ENCODE measurements around the gene PPP1R37.
"Not testable (repeated sequence)": the region's sequence is repeated elsewhere in the genome, so short reads cannot be mapped to it uniquely, and the experiment has no call there.

Gene PPP1R37

DNA sequence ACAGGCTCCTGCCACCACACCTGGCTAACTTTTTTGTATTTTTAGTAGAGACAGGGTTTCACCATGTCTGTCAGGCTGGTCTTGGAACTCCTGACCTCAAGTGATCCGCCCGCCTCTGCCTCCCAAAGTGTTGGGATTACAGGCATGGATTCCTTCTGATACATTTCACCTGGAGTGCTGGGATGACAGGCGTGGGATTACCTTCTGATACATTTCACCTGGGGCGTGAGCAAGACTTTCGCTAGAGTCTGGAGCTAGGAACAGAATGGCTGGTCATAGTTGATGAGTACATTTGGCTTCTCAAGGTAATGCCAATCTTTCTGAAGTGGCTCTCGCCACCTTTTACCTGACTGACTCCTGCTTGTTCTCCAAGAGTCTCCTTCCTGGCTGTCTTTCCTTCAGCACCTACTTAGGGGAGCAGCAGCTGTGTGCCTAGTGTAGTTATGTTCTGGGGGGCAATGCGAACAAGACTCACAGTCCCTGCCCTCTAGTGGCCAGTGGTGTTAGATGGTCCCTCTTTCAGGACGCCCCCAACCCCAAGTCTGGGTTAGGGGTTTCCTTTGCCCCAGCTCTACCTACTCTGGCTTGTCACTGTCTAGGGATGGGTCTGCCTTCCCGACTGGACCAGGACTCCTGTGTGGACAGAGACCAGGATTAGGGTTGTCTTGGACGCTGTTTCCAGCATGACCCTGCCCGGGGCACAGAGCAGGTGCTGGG, 19.3 kb downstream of the PPP1R37 start:
- Histone ChIP-seq H3K4me3 (ENCODE audit: low read length) (no peak overlapping the region), H3K27ac (ENCODE audit: low read length) (no peak overlapping the region), H3K27me3 (ENCODE audit: control insufficient read depth, insufficient read depth, low read length) (no peaks in the 10 kb centered on the region), H3K9me3 (ENCODE audit: control insufficient read depth, low read depth, low read length) (no peaks in the 10 kb centered on the region), H3K4me1 (ENCODE audit: control insufficient read depth, low read depth, low read length) (no peaks in the 10 kb centered on the region), H3K36me3 (ENCODE audit: control insufficient read depth, low read depth, low read length) (no peaks in the 10 kb centered on the region), H3K9ac (ENCODE audit: low read length) (no peak overlapping the region)

GRCh38 chr19:45113628-45114027, 20.6 kb downstream of the PPP1R37 start:
- H3K4me1 ChIP-seq (ENCODE audit: control insufficient read depth, low read depth, low read length) = no peaks in the 10 kb centered on the region
- no peaks in the 10 kb centered on the region for H3K9me3 ChIP-seq (ENCODE audit: control insufficient read depth, low read depth, low read length)
- H3K27ac ChIP-seq (ENCODE audit: low read length) = no peak overlapping the region
- H3K27me3 ChIP-seq (ENCODE audit: control insufficient read depth, insufficient read depth, low read length) = no peaks in the 10 kb centered on the region
- H3K36me3 ChIP-seq (ENCODE audit: control insufficient read depth, low read depth, low read length) = no peaks in the 10 kb centered on the region
- H3K9ac ChIP-seq (ENCODE audit: low read length) = no peak overlapping the region
- H3K4me3 ChIP-seq (ENCODE audit: low read length) = no peak overlapping the region

DNA sequence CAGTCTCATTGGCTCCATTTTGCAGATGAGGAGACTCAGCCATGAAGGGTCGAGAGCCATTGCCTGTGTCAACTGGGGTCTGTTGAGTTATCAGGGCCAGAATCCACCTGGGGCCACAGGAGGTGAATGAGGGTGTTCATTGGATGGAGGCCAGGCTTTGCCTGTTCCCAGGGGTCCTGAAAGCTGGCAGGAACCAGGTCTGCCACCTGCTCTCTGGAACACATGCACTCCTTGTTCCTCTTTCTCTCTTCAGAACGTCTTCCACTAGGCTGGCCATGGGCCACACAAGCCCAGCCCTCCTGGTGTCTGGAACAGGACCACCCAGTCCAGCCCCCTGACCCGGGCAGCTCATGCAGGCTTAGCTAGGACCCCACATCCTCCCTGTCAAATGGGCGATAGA, 21.1 kb downstream of the PPP1R37 start:
- no peak overlapping the region for H3K4me3 ChIP-seq (ENCODE audit: low read length)
- no peaks in the 10 kb centered on the region for H3K36me3 ChIP-seq (ENCODE audit: control insufficient read depth, low read depth, low read length)
- H3K27ac ChIP-seq (ENCODE audit: low read length) = no peak overlapping the region
- H3K9me3 ChIP-seq (ENCODE audit: control insufficient read depth, low read depth, low read length) = no peaks in the 10 kb centered on the region
- H3K4me1 ChIP-seq (ENCODE audit: control insufficient read depth, low read depth, low read length) = no peaks in the 10 kb centered on the region
- no peaks in the 10 kb centered on the region for H3K27me3 ChIP-seq (ENCODE audit: control insufficient read depth, insufficient read depth, low read length)
- H3K9ac ChIP-seq (ENCODE audit: low read length) = no peak overlapping the region

DNA sequence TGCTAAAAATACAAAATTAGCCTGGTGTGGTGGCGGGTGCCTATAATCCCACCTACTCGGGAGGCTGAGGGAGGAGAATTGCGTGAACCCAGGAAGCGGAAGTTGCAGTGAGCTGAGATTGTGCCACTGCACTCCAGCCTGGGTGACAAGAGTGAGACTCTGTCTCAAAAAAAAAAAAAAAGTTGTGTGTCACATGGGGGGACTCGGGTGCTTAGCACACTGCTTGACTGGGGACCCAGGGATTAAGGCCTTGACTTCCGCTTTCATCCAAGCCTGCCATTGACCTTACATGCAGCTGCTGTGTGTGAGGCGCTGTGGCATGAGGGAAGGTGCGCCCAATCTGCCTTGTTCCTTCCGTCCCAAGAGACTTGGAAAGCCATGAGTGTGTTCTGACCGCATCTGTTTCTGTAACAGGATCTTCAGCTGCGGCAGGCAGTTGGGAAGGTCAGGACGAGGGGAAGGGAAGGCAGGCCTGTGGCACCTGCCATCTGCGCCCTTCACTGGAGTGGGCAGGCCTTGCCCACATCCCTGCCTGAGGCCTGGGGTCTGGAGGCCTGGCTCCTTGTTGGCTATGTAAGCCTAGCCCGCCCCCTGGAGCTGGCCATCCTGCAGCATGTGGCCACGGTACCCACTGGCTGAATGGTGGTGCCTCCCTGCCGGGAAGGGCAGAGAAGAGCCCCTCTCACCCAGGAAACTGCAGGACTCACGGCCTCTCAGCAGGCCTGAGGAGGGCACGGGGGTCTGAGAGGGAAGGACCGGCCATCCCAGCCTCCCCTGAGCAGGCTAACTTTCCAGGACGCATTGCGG, 23.0 kb downstream of the PPP1R37 start:
- no peak overlapping the region for H3K9ac ChIP-seq (ENCODE audit: low read length)
- H3K27me3 ChIP-seq (ENCODE audit: control insufficient read depth, insufficient read depth, low read length) = no peaks in the 10 kb centered on the region
- H3K36me3 ChIP-seq (ENCODE audit: control insufficient read depth, low read depth, low read length) = no peaks in the 10 kb centered on the region
- H3K4me1 ChIP-seq (ENCODE audit: control insufficient read depth, low read depth, low read length) = no peaks in the 10 kb centered on the region
- H3K4me3 ChIP-seq (ENCODE audit: low read length) = no peak overlapping the region
- H3K9me3 ChIP-seq (ENCODE audit: control insufficient read depth, low read depth, low read length) = no peaks in the 10 kb centered on the region
- H3K27ac ChIP-seq (ENCODE audit: low read length) = no peak overlapping the region

DNA sequence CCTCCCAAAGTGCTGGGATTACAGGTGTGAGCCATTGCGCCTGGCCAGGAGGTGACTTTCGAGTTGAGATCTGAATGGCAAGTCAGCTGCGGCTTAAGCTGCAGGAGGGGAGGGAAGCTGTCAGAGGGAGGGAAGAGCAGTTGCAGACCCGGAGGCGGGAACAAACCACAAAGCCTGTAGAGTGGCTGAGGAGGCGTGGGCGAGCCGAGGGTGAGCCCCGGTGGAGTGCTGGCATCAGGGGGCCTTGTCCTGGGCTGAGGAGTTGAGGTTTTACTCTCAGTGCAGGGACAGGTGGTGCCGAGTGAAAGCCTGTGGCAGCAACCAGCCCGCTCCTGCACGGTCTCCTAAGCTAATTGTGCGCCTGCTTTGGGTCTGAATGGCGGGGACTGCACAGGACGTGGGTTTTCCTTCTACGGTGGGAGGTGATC, 24.2 kb downstream of the PPP1R37 start:
- Histone ChIP-seq H3K9me3 (ENCODE audit: control insufficient read depth, low read depth, low read length) (no peaks in the 10 kb centered on the region), H3K4me3 (ENCODE audit: low read length) (no peak overlapping the region), H3K27ac (ENCODE audit: low read length) (no peak overlapping the region), H3K27me3 (ENCODE audit: control insufficient read depth, insufficient read depth, low read length) (no peaks in the 10 kb centered on the region), H3K4me1 (ENCODE audit: control insufficient read depth, low read depth, low read length) (no peaks in the 10 kb centered on the region), H3K36me3 (ENCODE audit: control insufficient read depth, low read depth, low read length) (no peaks in the 10 kb centered on the region), H3K9ac (ENCODE audit: low read length) (no peak overlapping the region)

- H3K9ac ChIP-seq (ENCODE audit: low read length) = no peak overlapping the region
These were observed 24.7 kb downstream of the PPP1R37 start for GRCh38 chr19:45117671-45118070.

DNA sequence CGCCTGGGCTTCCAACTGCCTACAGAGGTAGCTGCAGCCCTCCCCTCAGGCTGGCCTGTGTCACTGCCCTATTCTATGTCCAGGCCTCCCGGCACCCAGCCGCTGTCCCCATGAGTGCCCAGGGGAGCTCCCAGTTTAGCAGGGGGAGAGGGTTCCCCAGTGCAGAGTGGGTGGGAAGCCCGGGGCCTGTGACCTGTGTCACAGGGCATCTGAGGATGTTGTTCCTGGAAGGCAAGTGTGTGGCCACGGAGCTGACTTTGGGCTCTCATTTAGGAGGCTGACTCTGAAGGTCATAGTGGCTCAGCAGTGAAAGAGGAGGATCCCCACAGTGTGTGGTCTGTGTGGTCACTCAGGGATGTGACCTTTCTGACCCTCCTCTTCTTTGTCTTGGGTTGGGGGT, 25.1 kb downstream of the PPP1R37 start:
- H3K4me3 ChIP-seq (ENCODE audit: low read length) = no peak overlapping the region
- H3K27ac ChIP-seq (ENCODE audit: low read length) = no peak overlapping the region
- H3K9me3 ChIP-seq (ENCODE audit: control insufficient read depth, low read depth, low read length) = no peaks in the 10 kb centered on the region
- no peaks in the 10 kb centered on the region for H3K4me1 ChIP-seq (ENCODE audit: control insufficient read depth, low read depth, low read length)
- H3K27me3 ChIP-seq (ENCODE audit: control insufficient read depth, insufficient read depth, low read length) = no peaks in the 10 kb centered on the region
- no peaks in the 10 kb centered on the region for H3K36me3 ChIP-seq (ENCODE audit: control insufficient read depth, low read depth, low read length)
- no peak overlapping the region for H3K9ac ChIP-seq (ENCODE audit: low read length)

More at GRCh38 chr19:45117671-45118070, 24.7 kb downstream of the PPP1R37 start:
- no peaks in the 10 kb centered on the region for H3K27me3 ChIP-seq (ENCODE audit: control insufficient read depth, insufficient read depth, low read length)
- H3K36me3 ChIP-seq (ENCODE audit: control insufficient read depth, low read depth, low read length) = no peaks in the 10 kb centered on the region
- H3K4me3 ChIP-seq (ENCODE audit: low read length) = no peak overlapping the region
- H3K4me1 ChIP-seq (ENCODE audit: control insufficient read depth, low read depth, low read length) = no peaks in the 10 kb centered on the region
- H3K9me3 ChIP-seq (ENCODE audit: control insufficient read depth, low read depth, low read length) = no peaks in the 10 kb centered on the region
- H3K27ac ChIP-seq (ENCODE audit: low read length) = no peak overlapping the region

- H3K9me3 ChIP-seq (ENCODE audit: control insufficient read depth, low read depth, low read length); H3K9ac ChIP-seq (ENCODE audit: low read length); H3K4me3 ChIP-seq (ENCODE audit: low read length); H3K4me1 ChIP-seq (ENCODE audit: control insufficient read depth, low read depth, low read length); H3K27ac ChIP-seq (ENCODE audit: low read length); H3K36me3 ChIP-seq (ENCODE audit: control insufficient read depth, low read depth, low read length); H3K27me3 ChIP-seq (ENCODE audit: control insufficient read depth, insufficient read depth, low read length): not testable (repeated sequence)
These were observed 25.8 kb downstream of the PPP1R37 start for GRCh38 chr19:45118591-45119355.

- Histone ChIP-seq H3K9me3 (ENCODE audit: control insufficient read depth, low read depth, low read length) (no peaks in the 10 kb centered on the region), H3K27ac (ENCODE audit: low read length) (no peak overlapping the region), H3K4me1 (ENCODE audit: control insufficient read depth, low read depth, low read length) (no peaks in the 10 kb centered on the region), H3K4me3 (ENCODE audit: low read length) (no peak overlapping the region), H3K9ac (ENCODE audit: low read length) (no peak overlapping the region), H3K36me3 (ENCODE audit: control insufficient read depth, low read depth, low read length) (no peaks in the 10 kb centered on the region), H3K27me3 (ENCODE audit: control insufficient read depth, insufficient read depth, low read length) (no peaks in the 10 kb centered on the region)
These were observed 26.6 kb downstream of the PPP1R37 start for GRCh38 chr19:45119582-45119981.

- Histone ChIP-seq H3K27me3 (ENCODE audit: control insufficient read depth, insufficient read depth, low read length) (no peaks in the 10 kb centered on the region), H3K9me3 (ENCODE audit: control insufficient read depth, low read depth, low read length) (no peaks in the 10 kb centered on the region), H3K4me1 (ENCODE audit: control insufficient read depth, low read depth, low read length) (no peaks in the 10 kb centered on the region), H3K27ac (ENCODE audit: low read length) (no peak overlapping the region), H3K36me3 (ENCODE audit: control insufficient read depth, low read depth, low read length) (no peaks in the 10 kb centered on the region), H3K4me3 (ENCODE audit: low read length) (no peak overlapping the region), H3K9ac (ENCODE audit: low read length) (no peak overlapping the region)
These were observed 28.9 kb downstream of the PPP1R37 start for GRCh38 chr19:45121827-45122345.

GRCh38 chr19:45122832-45123231, 29.9 kb downstream of the PPP1R37 start:
- Histone ChIP-seq H3K27me3 (ENCODE audit: control insufficient read depth, insufficient read depth, low read length) (no peaks in the 10 kb centered on the region), H3K4me1 (ENCODE audit: control insufficient read depth, low read depth, low read length) (no peaks in the 10 kb centered on the region), H3K4me3 (ENCODE audit: low read length) (no peak overlapping the region), H3K9ac (ENCODE audit: low read length) (no peak overlapping the region), H3K36me3 (ENCODE audit: control insufficient read depth, low read depth, low read length) (no peaks in the 10 kb centered on the region), H3K27ac (ENCODE audit: low read length) (no peak overlapping the region), H3K9me3 (ENCODE audit: control insufficient read depth, low read depth, low read length) (no peaks in the 10 kb centered on the region)

All from iPS-18a (cell line).